ENCODE measurements around the gene SP140.
"Not testable (repeated sequence)": the region's sequence is repeated elsewhere in the genome, so short reads cannot be mapped to it uniquely, and the experiment has no call there.

DNA sequence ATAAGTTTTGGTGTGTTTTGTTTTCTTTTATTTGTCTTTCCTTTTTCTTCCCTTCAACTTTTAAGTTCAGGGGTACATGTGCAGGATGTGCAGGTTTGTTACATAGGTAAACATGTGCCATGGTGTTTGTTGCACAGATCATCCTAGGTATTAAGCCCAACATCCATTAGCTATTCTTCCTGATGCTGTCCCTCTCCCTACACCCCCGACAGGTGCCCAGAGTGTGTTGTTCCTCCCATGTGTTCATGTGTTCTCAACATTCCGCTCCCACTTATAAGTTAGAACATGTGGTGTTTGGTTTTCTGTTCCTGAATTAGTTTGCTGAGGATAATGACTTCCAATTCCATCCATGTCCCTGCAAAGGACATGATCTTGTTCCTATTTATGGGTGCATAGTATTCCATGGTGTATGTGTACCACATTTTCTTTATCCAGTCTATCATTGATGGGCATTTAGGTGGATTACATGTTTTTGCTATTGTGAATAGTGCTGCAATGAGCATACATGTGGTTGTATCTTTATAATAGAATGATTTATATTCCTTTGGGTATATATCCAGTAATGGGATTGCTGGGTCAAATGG is 117.6 kb downstream of the SP140 start:
- TF ChIP-seq EZH2phosphoT487 (IDR thresholded peaks at IDR 0.05; ENCODE audit: insufficient read depth, low read depth); EZH2 (IDR thresholded peaks at IDR 0.05; ENCODE audit: insufficient read depth, poor library complexity, severe bottlenecking): not testable (repeated sequence)

All from GM23248 (cell line).